ENCODE data around the gene MRPL53. TPM values are rescaled to one million over a fixed set of nuclear protein-coding genes. Genes with fewer than 3 reads are reported as not detected.
A peak's percentile ranks its signal among the peaks of the same experiment; 100 is the strongest.

The MRPL53 gene
- total and polyA plus RNA-seq, 2 of the 13 experiments (the other 11 are each of a cell fraction or from before 2014, with no cell fraction given): 34.3 to 51.9 TPM

DNA sequence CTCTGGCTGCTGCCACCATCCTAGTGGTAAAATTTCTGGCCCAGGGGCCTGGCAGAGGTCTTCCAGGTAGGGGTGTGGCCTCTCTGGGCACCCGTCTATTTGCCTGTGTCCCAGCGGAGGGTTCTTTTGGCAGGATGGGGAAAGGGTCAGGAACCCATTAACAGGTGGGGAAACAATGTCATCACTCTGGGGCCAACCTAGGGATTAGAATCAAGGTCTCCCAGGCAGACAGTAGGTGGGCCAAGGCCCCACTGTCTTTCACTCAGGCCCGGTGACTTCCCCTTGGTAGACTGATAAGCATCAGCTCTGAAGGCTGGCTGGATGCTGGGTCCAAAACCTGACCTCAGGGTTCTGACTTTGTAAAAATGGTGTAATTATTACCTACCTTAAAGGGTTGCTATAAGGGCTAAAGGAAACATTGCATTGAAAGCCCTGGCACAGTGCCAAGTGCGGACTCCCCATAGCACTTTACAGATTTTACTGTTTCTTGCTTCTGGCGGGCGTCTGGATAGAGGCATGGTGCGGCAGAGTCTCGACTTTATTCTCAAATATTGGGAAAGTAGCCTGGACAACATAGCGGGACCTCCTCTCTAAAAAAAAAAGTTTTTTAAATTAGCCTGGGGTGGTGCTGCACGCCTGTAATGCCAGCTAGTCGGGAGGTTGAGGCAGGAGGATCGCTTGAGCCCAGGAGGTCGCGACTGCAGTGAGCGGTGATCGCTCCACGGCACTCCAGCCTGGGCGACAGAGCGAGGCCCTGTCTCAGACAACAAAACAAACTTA is 24.7 kb upstream of the MRPL53 start (continued):
- TF ChIP-seq, protein P1, sequence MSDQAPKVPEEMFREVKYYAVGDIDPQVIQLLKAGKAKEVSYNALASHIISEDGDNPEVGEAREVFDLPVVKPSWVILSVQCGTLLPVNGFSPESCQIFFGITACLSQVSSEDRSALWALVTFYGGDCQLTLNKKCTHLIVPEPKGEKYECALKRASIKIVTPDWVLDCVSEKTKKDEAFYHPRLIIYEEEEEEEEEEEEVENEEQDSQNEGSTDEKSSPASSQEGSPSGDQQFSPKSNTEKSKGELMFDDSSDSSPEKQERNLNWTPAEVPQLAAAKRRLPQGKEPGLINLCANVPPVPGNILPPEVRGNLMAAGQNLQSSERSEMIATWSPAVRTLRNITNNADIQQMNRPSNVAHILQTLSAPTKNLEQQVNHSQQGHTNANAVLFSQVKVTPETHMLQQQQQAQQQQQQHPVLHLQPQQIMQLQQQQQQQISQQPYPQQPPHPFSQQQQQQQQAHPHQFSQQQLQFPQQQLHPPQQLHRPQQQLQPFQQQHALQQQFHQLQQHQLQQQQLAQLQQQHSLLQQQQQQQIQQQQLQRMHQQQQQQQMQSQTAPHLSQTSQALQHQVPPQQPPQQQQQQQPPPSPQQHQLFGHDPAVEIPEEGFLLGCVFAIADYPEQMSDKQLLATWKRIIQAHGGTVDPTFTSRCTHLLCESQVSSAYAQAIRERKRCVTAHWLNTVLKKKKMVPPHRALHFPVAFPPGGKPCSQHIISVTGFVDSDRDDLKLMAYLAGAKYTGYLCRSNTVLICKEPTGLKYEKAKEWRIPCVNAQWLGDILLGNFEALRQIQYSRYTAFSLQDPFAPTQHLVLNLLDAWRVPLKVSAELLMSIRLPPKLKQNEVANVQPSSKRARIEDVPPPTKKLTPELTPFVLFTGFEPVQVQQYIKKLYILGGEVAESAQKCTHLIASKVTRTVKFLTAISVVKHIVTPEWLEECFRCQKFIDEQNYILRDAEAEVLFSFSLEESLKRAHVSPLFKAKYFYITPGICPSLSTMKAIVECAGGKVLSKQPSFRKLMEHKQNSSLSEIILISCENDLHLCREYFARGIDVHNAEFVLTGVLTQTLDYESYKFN (CRISPR knock-in tag; conservative IDR thresholded peaks at IDR 0.05): peak; percentile 76; the same call in 1 of the 2 replicates
- TF ChIP-seq POGZ (CRISPR knock-in tag; IDR thresholded peaks at IDR 0.05) (no peak), ZNF256 (CRISPR knock-in tag; conservative IDR thresholded peaks at IDR 0.05) (no peak), TOPORS (CRISPR knock-in tag; IDR thresholded peaks at IDR 0.05) (no peak), SMAD3 (CRISPR knock-in tag; IDR thresholded peaks at IDR 0.05) (no peak), ZFP37 (CRISPR knock-in tag; IDR thresholded peaks at IDR 0.05; ENCODE audit: borderline replicate concordance) (no peak), ZSCAN20 (CRISPR knock-in tag; IDR thresholded peaks at IDR 0.05; ENCODE audit: borderline replicate concordance) (no peak), GATAD2A (CRISPR knock-in tag; IDR thresholded peaks at IDR 0.05) (peak; percentile 43; the same call in 1 of the 2 replicates), ZNF724P (CRISPR knock-in tag; IDR thresholded peaks at IDR 0.05; ENCODE audit: borderline replicate concordance) (no peak), NR2F6 (IDR thresholded peaks at IDR 0.05) (peak; percentile 73), NR2F6 (CRISPR knock-in tag; IDR thresholded peaks at IDR 0.05) (no peak; the same call in 1 of the 2 replicates), SETDB1 (CRISPR knock-in tag; IDR thresholded peaks at IDR 0.05; ENCODE audit: borderline replicate concordance) (no peak), ZNF34 (CRISPR knock-in tag; IDR thresholded peaks at IDR 0.05; ENCODE audit: borderline replicate concordance) (no peak; the same call in 1 of the 2 replicates)
- TF ChIP-seq, protein P2, sequence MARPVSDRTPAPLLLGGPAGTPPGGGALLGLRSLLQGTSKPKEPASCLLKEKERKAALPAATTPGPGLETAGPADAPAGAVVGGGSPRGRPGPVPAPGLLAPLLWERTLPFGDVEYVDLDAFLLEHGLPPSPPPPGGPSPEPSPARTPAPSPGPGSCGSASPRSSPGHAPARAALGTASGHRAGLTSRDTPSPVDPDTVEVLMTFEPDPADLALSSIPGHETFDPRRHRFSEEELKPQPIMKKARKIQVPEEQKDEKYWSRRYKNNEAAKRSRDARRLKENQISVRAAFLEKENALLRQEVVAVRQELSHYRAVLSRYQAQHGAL (CRISPR knock-in tag; IDR thresholded peaks at IDR 0.05; ENCODE audit: not compliant biosample characterization): no peak
- TF ChIP-seq, protein P3, sequence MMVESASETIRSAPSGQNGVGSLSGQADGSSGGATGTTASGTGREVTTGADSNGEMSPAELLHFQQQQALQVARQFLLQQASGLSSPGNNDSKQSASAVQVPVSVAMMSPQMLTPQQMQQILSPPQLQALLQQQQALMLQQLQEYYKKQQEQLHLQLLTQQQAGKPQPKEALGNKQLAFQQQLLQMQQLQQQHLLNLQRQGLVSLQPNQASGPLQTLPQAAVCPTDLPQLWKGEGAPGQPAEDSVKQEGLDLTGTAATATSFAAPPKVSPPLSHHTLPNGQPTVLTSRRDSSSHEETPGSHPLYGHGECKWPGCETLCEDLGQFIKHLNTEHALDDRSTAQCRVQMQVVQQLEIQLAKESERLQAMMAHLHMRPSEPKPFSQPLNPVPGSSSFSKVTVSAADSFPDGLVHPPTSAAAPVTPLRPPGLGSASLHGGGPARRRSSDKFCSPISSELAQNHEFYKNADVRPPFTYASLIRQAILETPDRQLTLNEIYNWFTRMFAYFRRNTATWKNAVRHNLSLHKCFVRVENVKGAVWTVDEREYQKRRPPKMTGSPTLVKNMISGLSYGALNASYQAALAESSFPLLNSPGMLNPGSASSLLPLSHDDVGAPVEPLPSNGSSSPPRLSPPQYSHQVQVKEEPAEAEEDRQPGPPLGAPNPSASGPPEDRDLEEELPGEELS (CRISPR knock-in tag; IDR thresholded peaks at IDR 0.05): peak; percentile 31; the same call in 1 of the 2 replicates
- TF ChIP-seq, protein P4, sequence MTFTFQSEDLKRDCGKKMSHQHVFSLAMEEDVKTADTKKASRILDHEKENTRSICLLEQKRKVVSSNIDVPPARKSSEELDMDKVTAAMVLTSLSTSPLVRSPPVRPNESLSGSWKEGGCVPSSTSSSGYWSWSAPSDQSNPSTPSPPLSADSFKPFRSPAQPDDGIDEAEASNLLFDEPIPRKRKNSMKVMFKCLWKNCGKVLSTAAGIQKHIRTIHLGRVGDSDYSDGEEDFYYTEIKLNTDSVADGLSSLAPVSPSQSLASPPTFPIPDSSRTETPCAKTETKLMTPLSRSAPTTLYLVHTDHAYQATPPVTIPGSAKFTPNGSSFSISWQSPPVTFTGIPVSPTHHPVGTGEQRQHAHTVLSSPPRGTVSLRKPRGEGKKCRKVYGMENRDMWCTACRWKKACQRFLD (CRISPR knock-in tag; IDR thresholded peaks at IDR 0.05; ENCODE audit: borderline replicate concordance): no peak
- TF ChIP-seq, protein P5, sequence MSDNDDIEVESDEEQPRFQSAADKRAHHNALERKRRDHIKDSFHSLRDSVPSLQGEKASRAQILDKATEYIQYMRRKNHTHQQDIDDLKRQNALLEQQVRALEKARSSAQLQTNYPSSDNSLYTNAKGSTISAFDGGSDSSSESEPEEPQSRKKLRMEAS (IDR thresholded peaks at IDR 0.05): 0 out of 2 replicates have a peak, but pooled peaks have one; percentile 24
- TF ChIP-seq, protein P6, sequence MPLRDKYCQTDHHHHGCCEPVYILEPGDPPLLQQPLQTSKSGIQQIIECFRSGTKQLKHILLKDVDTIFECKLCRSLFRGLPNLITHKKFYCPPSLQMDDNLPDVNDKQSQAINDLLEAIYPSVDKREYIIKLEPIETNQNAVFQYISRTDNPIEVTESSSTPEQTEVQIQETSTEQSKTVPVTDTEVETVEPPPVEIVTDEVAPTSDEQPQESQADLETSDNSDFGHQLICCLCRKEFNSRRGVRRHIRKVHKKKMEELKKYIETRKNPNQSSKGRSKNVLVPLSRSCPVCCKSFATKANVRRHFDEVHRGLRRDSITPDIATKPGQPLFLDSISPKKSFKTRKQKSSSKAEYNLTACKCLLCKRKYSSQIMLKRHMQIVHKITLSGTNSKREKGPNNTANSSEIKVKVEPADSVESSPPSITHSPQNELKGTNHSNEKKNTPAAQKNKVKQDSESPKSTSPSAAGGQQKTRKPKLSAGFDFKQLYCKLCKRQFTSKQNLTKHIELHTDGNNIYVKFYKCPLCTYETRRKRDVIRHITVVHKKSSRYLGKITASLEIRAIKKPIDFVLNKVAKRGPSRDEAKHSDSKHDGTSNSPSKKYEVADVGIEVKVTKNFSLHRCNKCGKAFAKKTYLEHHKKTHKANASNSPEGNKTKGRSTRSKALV (CRISPR knock-in tag; IDR thresholded peaks at IDR 0.05): no peak

Data from HepG2 (cell line).